GM12891 (cell line): ENCODE measurements around the gene TPR.

Experiments used
- PAX5 ChIP-seq: IDR thresholded peaks from 2 replicates; pipeline ENCODE4 v1.6.1; 2011; ENCODE audit warnings: low read length, moderate library complexity, mild to moderate bottlenecking; ENCODE audit not compliant: insufficient read depth, severe bottlenecking
- POLR2A ChIP-seq: IDR thresholded peaks from 2 replicates; pipeline ENCODE4 v1.6.1; 2011; ENCODE audit warnings: low read depth, low read length, control low read depth
- POLR2AphosphoS5 ChIP-seq: IDR thresholded peaks from 2 replicates; pipeline ENCODE4 v1.6.1; 2011; ENCODE audit warnings: low read depth, low read length, control low read depth
- POU2F2 ChIP-seq: IDR thresholded peaks from 2 replicates; pipeline ENCODE4 v1.6.1; 2011; ENCODE audit warnings: low read depth, mild to moderate bottlenecking, control low read depth, low read length, moderate library complexity
- SPI1 ChIP-seq: IDR thresholded peaks from 2 replicates; pipeline ENCODE4 v1.6.1; 2011; ENCODE audit warnings: low read depth, low read length, control low read depth
- TAF1 ChIP-seq: IDR thresholded peaks from 2 replicates; pipeline ENCODE4 v1.6.1; 2011; ENCODE audit warnings: low read depth, low read length, control low read depth

- TF ChIP-seq POLR2A (no peak), POLR2AphosphoS5 (no peak), SPI1 (no peak), TAF1 (no peak), PAX5 (no peak), POU2F2 (no peak)
Observed at GRCh38 chr1:186337554-186337953, 37.5 kb downstream of the TPR start.
